Activated B cell treated with CpG ODN at 0.5 μM for 24 hours (primary cell): ENCODE results near the gene ABHD11. TPM values are rescaled to one million over a fixed set of nuclear protein-coding genes. Genes with fewer than 3 reads are reported as not detected.
"Not testable (repeated sequence)": the region's sequence is repeated elsewhere in the genome, so short reads cannot be mapped to it uniquely, and the experiment has no call there.

Source experiments
- ATAC-seq: fragments of 200-7000 bp; cut with Tn5 transposase; one replicate; pipeline ENCODE4 v1.10.0; 2021; ENCODE audit warnings: low read depth, mild to moderate bottlenecking, moderate library complexity
- CTCF ChIA-PET: fragments of 350-600 bp; sonication (Branson Sonifier 250); formaldehyde crosslinking; loops from one replicate; lab custom pipeline; 2021; ENCODE audit warnings: antibody characterized with exemption; lab: Charles Lee
- POLR2A ChIA-PET: fragments of 350-600 bp; sonication (Branson Sonifier 250); formaldehyde crosslinking; loops from one replicate; lab custom pipeline; 2021; ENCODE audit warnings: antibody characterized with exemption; lab: Charles Lee
- DNase-seq: peaks from one replicate; pipeline ENCODE4 v3.0.0; 2022
- H3K27ac Mint-ChIP-seq: one replicate; pipeline ENCODE4 v1.8.0; 2020; ENCODE audit warnings: mixed read lengths
- H3K27me3 Mint-ChIP-seq: one replicate; pipeline ENCODE4 v1.8.0; 2021; ENCODE audit warnings: mixed read lengths
- H3K36me3 Mint-ChIP-seq: one replicate; pipeline ENCODE4 v1.8.0; 2021; ENCODE audit warnings: low read depth, mixed read lengths
- H3K4me1 Mint-ChIP-seq: one replicate; pipeline ENCODE4 v1.8.0; 2021; ENCODE audit warnings: mixed read lengths
- H3K4me3 Mint-ChIP-seq: one replicate; pipeline ENCODE4 v1.8.0; 2020; ENCODE audit warnings: mild to moderate bottlenecking, mixed read lengths
- H3K9me3 Mint-ChIP-seq: one replicate; pipeline ENCODE4 v1.8.0; 2020; ENCODE audit warnings: mixed read lengths
- CTCF ChIP-seq: fragments of 200-600 bp; IDR thresholded peaks from one replicate; pipeline ENCODE4 v1.8.0; 2022; ENCODE audit warnings: antibody characterized with exemption, mild to moderate bottlenecking
- intact Hi-C: fragments of 100-400 bp; cut with micrococcal nuclease; formaldehyde crosslinking; loops from one replicate; pipeline ENCODE4 v1.15.1; 2024
- total RNA-seq: library from RNA; stranded (reverse); gene quantifications from 2 replicates; pipeline ENCODE4 v1.2.3, GENCODE V29; 2022

ABHD11 gene
- total RNA-seq, 1 donor from 2014 or later = 15.9 TPM

DNA sequence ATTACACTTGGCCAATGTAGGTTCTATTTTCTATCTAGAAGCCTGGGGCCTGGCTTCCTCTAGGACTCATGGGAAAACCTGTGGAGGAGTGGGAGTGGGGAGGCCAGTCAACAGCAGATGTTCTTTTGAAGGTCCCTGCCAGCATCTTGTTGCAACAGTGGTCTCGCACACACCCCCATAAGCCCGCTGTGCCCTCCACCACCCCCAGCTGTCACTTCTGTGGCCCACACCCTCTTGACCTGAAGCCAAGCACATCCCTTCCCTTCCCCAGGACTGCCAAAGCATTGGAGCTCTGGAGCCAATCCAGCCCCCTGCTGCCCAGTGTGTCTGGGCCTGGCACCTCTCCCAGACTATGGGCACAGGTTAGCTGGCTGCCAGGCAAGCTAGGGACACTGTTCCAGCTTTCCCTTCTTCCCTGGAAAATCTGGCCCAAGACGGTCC lies 17.2 kb downstream of the ABHD11 start:
- H3K27me3 Mint-ChIP-seq = peaks cover 18% of the 10 kb centered on the region
- no peak for DNase-seq
- no peaks in the 10 kb centered on the region for H3K9me3 Mint-ChIP-seq
- peak overlapping the region; percentile 35 for H3K4me3 Mint-ChIP-seq
- H3K36me3 Mint-ChIP-seq = no peaks in the 10 kb centered on the region
- ChIA-PET POLR2A (no interaction called here), CTCF (no interaction called here)
- H3K27ac Mint-ChIP-seq = no peak overlapping the region
- peaks cover 21% of the 10 kb centered on the region for H3K4me1 Mint-ChIP-seq
- no peak for ATAC-seq
- intact Hi-C loops = no loop called here
- TF ChIP-seq CTCF = no peak

DNA sequence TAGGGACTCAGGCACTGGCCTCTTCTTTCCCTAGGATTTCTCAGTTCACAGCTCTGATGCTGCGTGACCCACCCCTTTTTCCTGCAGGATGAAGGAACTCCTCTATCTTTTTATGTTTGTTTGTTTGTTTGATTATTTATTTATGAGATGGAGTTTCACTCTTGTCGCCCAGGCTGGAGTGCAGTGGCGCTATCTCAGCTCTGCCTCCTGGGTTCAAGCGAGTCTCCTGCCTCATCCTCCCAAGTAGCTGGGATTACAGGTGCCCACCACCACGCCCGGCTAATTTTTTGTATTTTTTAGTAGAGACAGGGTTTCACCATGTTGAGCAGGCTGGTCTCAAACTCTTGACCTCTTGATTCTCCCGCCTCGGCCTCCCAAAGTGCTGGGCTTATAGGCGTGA lies 18.2 kb downstream of the ABHD11 start:
- DNase-seq, intact Hi-C loops, H3K9me3 Mint-ChIP-seq, CTCF ChIA-PET, H3K36me3 Mint-ChIP-seq, H3K27ac Mint-ChIP-seq, ATAC-seq: not testable (repeated sequence)
- Mint-ChIP-seq H3K4me3 (peak overlapping the region; percentile 79), H3K27me3 (peaks cover 28% of the 10 kb centered on the region), H3K4me1 (peaks cover 21% of the 10 kb centered on the region)
- POLR2A ChIA-PET = interaction anchor here (0.6 kb wide), 3 partner anchors 16 to 860 kb away, joined by 4 to 5 read pairs (median 4); no protein-coding TSS in a partner anchor

DNA sequence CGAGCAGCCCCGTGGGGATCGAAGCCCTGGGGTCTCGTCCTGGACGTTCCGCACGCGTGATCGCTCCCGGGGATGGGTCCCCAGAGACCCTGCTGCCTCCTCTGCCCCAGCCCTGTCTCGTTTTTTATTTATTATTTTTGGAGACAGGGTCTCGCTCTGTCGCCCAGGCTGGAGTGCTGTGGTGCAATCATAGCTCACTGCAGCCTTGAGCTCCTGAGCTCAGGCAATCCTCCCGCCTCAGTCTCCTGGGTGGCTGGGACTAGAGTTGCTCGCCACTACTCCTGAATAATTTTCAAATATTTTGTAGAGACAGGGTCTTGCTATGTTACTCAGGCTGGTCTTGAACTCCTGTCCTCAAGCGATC lies 18.8 kb downstream of the ABHD11 start:
- intact Hi-C loops = loop anchor here (1.0 to 2.0 kb wide), 3 partner anchors 15 to 53 kb away; partner anchors contain the start of genes ABHD11 and VPS37D
- no peaks in the 10 kb centered on the region for H3K36me3 Mint-ChIP-seq
- peaks cover 21% of the 10 kb centered on the region for H3K4me1 Mint-ChIP-seq
- ATAC-seq (no peak), DNase-seq (no peak)
- no peak for TF ChIP-seq CTCF
- H3K27me3 Mint-ChIP-seq = peaks cover 28% of the 10 kb centered on the region
- peak overlapping the region; percentile 79 for H3K4me3 Mint-ChIP-seq
- no peak overlapping the region for H3K27ac Mint-ChIP-seq
- ChIA-PET CTCF (no interaction called here), POLR2A (interaction anchor here (0.5 to 0.6 kb wide), 4 partner anchors 16 to 859 kb away, joined by 3 to 5 read pairs (median 4); no protein-coding TSS in a partner anchor)
- no peaks in the 10 kb centered on the region for H3K9me3 Mint-ChIP-seq

DNA sequence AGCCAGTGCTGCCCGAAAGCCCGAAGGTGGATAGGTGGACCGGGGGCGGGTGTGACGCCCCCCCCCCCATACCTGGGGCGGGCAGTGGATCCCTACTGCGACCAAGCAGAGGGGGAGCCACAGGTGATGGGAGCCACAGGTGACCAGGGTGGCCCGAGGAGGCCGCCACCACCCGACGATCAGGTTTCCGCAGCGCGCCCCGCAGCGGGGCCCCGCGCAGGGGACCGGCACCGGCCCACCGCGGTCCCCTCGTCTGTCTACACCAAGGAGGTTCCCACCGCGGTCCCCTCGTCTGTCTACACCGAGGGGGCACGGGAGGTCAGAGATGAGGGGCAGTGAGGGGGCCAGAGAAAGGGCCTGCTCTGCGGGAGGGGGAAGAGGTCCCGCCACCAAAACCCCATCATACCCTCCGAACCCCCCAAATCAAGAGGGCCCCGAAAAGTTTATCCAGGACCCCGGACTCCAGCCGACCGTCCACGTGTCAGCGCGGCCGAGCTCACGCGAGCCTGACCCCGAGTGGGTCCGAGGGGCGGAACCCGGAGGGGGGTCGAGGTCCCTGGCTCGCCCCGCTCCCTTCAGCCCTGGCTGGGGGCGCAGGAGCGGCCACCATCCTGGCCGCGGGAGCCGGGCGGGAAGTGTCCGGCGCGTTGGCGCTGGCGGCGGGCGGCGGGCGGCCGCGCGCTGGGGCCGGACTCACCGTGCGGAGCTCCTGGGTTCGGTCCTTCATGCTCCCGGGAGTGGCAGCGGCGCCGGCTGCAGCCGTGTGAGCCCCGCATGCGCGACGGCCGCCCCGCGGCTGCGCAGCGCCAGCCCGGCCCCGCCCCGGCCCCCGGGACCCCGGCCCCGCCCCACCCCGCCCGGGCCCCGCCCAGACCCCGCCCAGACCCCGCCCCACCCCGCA lies 19.4 kb downstream of the ABHD11 start, which contains the start of gene STX1A:
TSS of gene STX1A (minus strand) at position 765 of the 901 bp plus-strand sequence. CDS start at position 727, 38 bp downstream.
- H3K4me3 Mint-ChIP-seq = peak within 1 kb of the TSS; percentile 79
- H3K27ac Mint-ChIP-seq = no peak within 1 kb of the TSS
- POLR2A ChIA-PET = interaction anchor here (0.5 to 0.6 kb wide), 2 partner anchors 20 to 115 kb away, joined by 3 to 6 read pairs; no protein-coding TSS in a partner anchor
- H3K9me3 Mint-ChIP-seq = no peaks in the 10 kb centered on the region
- peak; percentile 72 for DNase-seq
- CTCF ChIA-PET = no interaction called here
- H3K36me3 Mint-ChIP-seq = no peaks in the 10 kb centered on the region
- peaks cover 28% of the 10 kb centered on the region for H3K27me3 Mint-ChIP-seq
- ATAC-seq = peak; percentile 85
- TF ChIP-seq CTCF = no peak
- intact Hi-C loops = loop anchor here (1.0 to 2.0 kb wide), 5 partner anchors 12 to 52 kb away; partner anchors contain the start of genes ABHD11, BUD23, DNAJC30 and VPS37D
- H3K4me1 Mint-ChIP-seq = peaks cover 21% of the 10 kb centered on the region

DNA sequence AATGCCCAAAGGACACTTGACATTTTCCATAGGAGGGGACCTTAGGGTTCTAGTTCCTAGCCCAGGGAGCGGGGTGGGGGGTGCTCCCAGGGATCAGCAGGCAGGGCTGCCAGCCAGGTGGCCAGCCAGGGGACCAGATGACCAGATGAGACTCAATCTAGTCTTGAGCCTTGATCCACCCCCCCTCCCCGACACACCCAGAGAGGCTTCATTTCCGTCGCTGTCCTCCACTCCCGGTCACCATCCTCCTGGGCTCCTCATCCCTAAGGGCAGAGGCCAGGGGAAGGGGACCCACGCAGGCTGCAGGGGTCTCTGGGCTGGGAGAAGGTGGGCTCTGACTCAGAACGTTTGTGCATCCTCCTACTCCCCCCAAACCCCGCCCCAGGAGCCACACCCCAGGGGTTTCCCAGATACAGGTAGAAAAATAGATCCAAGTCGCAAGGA lies 20.1 kb downstream of the ABHD11 start:
- Mint-ChIP-seq H3K27ac (no peak overlapping the region), H3K27me3 (peaks cover 31% of the 10 kb centered on the region), H3K4me1 (peaks cover 21% of the 10 kb centered on the region), H3K9me3 (no peaks in the 10 kb centered on the region), H3K36me3 (no peaks in the 10 kb centered on the region), H3K4me3 (peak overlapping the region; percentile 68)
- intact Hi-C loops = loop anchor here (1.0 to 2.0 kb wide), 3 partner anchors 11 to 52 kb away; partner anchors contain the start of genes BUD23, DNAJC30 and VPS37D
- POLR2A ChIA-PET = no interaction called here
- ATAC-seq = no peak
- CTCF ChIA-PET = no interaction called here
- no peak for DNase-seq
- TF ChIP-seq CTCF = no peak
